Measurements from ENCODE around the gene RPL22.

RPL22 gene

GRCh38 chr1:6211731-6212130 is 12.3 kb upstream of the RPL22 start:
- no peak for TF ChIP-seq CTCF (conservative IDR thresholded peaks at IDR 0.05; ENCODE audit: low read depth, low read length)
- no peak for DNase-seq (ENCODE audit: low read depth)
- H3K4me3 ChIP-seq (ENCODE audit: low read length) = no peak overlapping the region

GRCh38 chr1:6210591-6211355 is 11.4 kb upstream of the RPL22 start:
- H3K4me3 ChIP-seq (ENCODE audit: low read length) = no peak overlapping the region
- TF ChIP-seq CTCF (conservative IDR thresholded peaks at IDR 0.05; ENCODE audit: low read depth, low read length) = no peak
- DNase-seq (ENCODE audit: low read depth) = no peak

- no peak overlapping the region for H3K4me3 ChIP-seq (ENCODE audit: low read length)
- DNase-seq (ENCODE audit: low read depth) = no peak
- TF ChIP-seq CTCF (conservative IDR thresholded peaks at IDR 0.05; ENCODE audit: low read depth, low read length) = peak; percentile 33
These were observed 10.5 kb upstream of the RPL22 start for GRCh38 chr1:6209661-6210580.

GRCh38 chr1:6208723-6209660 is 9.6 kb upstream of the RPL22 start:
- peak; percentile 46 for TF ChIP-seq CTCF (conservative IDR thresholded peaks at IDR 0.05; ENCODE audit: low read depth, low read length)
- DNase-seq (ENCODE audit: low read depth) = no peak
- H3K4me3 ChIP-seq (ENCODE audit: low read length) = peak overlapping the region; percentile 27

- no peak for DNase-seq (ENCODE audit: low read depth)
- no peak for TF ChIP-seq CTCF (conservative IDR thresholded peaks at IDR 0.05; ENCODE audit: low read depth, low read length)
- H3K4me3 ChIP-seq (ENCODE audit: low read length) = no peak overlapping the region
These were observed 8.5 kb upstream of the RPL22 start for GRCh38 chr1:6207921-6208320.

GRCh38 chr1:6207075-6207885 is 7.9 kb upstream of the RPL22 start:
- peak overlapping the region; percentile 66 for H3K4me3 ChIP-seq (ENCODE audit: low read length)
- no peak for TF ChIP-seq CTCF (conservative IDR thresholded peaks at IDR 0.05; ENCODE audit: low read depth, low read length)
- no peak for DNase-seq (ENCODE audit: low read depth)
